ENCODE data around the gene KIZ. TPM values are rescaled to one million over a fixed set of nuclear protein-coding genes. Genes with fewer than 3 reads are reported as not detected.

Gene KIZ
- total and polyA plus RNA-seq, 2 donors from 2014 or later = 17.3 to 21.8 TPM

- no peaks in the 10 kb centered on the region for H3K4me1 ChIP-seq (ENCODE audit: control insufficient read depth in 2 of 3, insufficient read depth in 2 of 3, low read depth in 1 of 3, low read length in 3 of 3)
- DNase-seq = no peak
- FAIRE-seq = no peak
- H3K27me3 ChIP-seq (ENCODE audit: control insufficient read depth, insufficient read depth, low read length) = no peaks in the 10 kb centered on the region
- peaks cover 0 to 5% (median 2%) of the 10 kb centered on the region in 3 donors for H3K36me3 ChIP-seq (ENCODE audit: control insufficient read depth in 2 of 3, insufficient read depth in 3 of 3, low read length in 3 of 3)
- no peak for TF ChIP-seq CTCF (IDR thresholded peaks at IDR 0.05; ENCODE audit: borderline replicate concordance, extremely low read depth, insufficient read depth)
- no peak overlapping the region for H3K4me3 ChIP-seq (ENCODE audit: low read length in 3 of 3)
- intact Hi-C loops (cut with DNase I) = no loop called here
- H3K9ac ChIP-seq (ENCODE audit: low read length in 3 of 3) = no peak overlapping the region
- no peak overlapping the region for H3K27ac ChIP-seq (ENCODE audit: low read depth in 2 of 2, low read length in 2 of 2)
- H3K9me3 ChIP-seq (ENCODE audit: control insufficient read depth in 2 of 3, insufficient read depth in 1 of 3, low read length in 3 of 3) = no peaks in the 10 kb centered on the region
Measured at GRCh38 chr20:21157006-21157405, 31.1 kb downstream of the KIZ start.

GRCh38 chr20:21159658-21160380, 33.9 kb downstream of the KIZ start:
- Histone ChIP-seq H3K4me3 (ENCODE audit: low read length in 3 of 3) (no peak overlapping the region), H3K9ac (ENCODE audit: low read length in 3 of 3) (no peak overlapping the region), H3K27ac (ENCODE audit: low read depth in 2 of 2, low read length in 2 of 2) (no peak overlapping the region), H3K4me1 (ENCODE audit: control insufficient read depth in 2 of 3, insufficient read depth in 2 of 3, low read depth in 1 of 3, low read length in 3 of 3) (no peaks in the 10 kb centered on the region), H3K36me3 (ENCODE audit: control insufficient read depth in 2 of 3, insufficient read depth in 3 of 3, low read length in 3 of 3) (peaks cover 0 to 24% (median 3%) of the 10 kb centered on the region in 3 donors), H3K27me3 (ENCODE audit: control insufficient read depth, insufficient read depth, low read length) (no peaks in the 10 kb centered on the region), H3K9me3 (ENCODE audit: control insufficient read depth in 2 of 3, insufficient read depth in 1 of 3, low read length in 3 of 3) (no peaks in the 10 kb centered on the region)
- DNase-seq = no peak
- FAIRE-seq = no peak
- no peak for TF ChIP-seq CTCF (IDR thresholded peaks at IDR 0.05; ENCODE audit: borderline replicate concordance, extremely low read depth, insufficient read depth)
- intact Hi-C loops (cut with DNase I) = no loop called here

GRCh38 chr20:21161926-21162325, 36.0 kb downstream of the KIZ start:
- no peak for FAIRE-seq

More at GRCh38 chr20:21161926-21162325, 36.0 kb downstream of the KIZ start:
- peaks cover 0 to 24% (median 3%) of the 10 kb centered on the region in 3 donors for H3K36me3 ChIP-seq (ENCODE audit: control insufficient read depth in 2 of 3, insufficient read depth in 3 of 3, low read length in 3 of 3)
- DNase-seq = no peak
- TF ChIP-seq CTCF (IDR thresholded peaks at IDR 0.05; ENCODE audit: borderline replicate concordance, extremely low read depth, insufficient read depth) = no peak
- no peaks in the 10 kb centered on the region for H3K9me3 ChIP-seq (ENCODE audit: control insufficient read depth in 2 of 3, insufficient read depth in 1 of 3, low read length in 3 of 3)
- intact Hi-C loops (cut with DNase I) = no loop called here
- no peak overlapping the region for H3K27ac ChIP-seq (ENCODE audit: low read depth in 2 of 2, low read length in 2 of 2)
- H3K4me3 ChIP-seq (ENCODE audit: low read length in 3 of 3) = no peak overlapping the region
- H3K4me1 ChIP-seq (ENCODE audit: control insufficient read depth in 2 of 3, insufficient read depth in 2 of 3, low read depth in 1 of 3, low read length in 3 of 3) = no peaks in the 10 kb centered on the region
- no peaks in the 10 kb centered on the region for H3K27me3 ChIP-seq (ENCODE audit: control insufficient read depth, insufficient read depth, low read length)
- H3K9ac ChIP-seq (ENCODE audit: low read length in 3 of 3) = no peak overlapping the region
